Measurements from ENCODE around the gene LRFN2.

Gene LRFN2

DNA sequence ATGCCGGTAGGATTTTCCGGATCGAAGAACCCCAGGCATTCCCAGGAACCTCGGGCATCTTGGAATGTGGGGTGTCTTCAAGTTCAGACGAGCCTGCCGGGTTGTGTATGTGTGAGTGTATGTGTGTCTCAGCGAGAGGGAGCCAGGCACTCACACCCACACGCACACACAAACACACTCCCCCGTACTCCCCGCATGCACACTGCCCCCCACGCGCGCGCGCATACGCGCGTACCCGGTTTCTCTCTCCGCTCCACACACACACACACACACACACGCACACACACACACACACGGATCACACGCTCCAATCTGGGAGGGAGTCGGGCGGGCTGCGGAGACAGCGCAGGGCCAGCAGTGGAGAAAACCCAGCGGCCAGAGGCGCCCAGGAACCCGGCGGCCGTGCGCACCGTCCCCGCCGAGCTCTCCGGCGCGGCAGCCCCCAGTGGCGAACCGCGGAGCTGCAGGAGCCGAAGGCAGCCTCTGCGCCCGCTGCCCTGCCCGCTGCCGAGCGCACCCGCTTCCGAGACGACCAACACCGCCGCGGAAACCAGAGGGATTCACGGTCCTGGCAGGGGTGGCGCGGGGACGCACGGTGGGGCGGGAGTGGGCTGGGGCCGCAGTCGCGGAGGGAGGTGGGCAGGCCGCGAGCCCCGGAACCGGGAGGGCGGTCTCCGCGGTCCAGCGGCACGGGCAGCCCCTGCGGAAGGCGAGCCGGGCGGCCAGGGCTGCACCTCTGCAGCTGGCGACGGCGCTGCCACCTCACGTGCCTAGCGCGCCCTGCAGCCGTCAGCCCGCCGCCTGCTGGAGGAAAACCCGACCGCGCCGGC lies at the start of gene LRFN2:
Gene LRFN2 (minus strand): TSS at position 125 of the 830 bp plus-strand sequence.
- DNase-seq: peak; percentile 55 to 65

DNA sequence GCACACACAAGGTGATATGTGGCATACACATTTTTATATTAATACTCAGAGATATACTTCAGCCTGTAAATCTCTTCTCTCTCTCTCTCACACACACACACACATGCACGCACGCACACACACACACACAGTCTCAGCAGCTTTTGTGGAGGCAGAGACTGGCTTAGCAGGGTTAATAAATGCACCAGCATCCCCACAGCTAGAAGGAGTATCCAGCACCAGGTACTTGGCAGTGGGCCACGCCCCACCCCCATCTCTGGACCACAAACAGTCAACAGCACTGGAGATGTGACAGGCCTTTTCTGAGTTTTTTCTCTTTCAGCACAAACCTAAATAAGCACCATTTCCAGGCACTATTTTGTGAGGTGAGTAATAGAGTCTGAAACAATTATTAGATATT lies 47.3 kb upstream of the LRFN2 start:
- no peak for DNase-seq

DNA sequence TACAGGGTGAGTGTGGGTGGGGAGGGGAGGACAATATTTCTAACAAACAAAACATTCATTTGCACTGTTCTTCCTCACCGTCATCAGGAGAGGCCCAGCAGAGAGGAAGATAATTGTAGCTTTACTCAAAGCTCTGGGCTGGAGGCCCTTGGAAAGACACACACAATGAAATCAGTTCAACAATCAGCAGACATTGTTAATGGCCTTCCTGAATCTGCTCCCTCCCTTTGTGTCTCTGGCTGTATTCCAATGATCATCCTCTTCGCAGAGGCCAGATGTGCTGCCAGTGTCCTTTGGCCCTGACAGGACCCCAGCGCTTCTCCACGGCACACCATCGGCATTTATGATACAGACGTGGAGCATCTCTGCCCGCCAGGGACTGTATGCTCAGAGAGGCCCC lies 44.6 kb upstream of the LRFN2 start:
- DNase-seq: no peak

DNA sequence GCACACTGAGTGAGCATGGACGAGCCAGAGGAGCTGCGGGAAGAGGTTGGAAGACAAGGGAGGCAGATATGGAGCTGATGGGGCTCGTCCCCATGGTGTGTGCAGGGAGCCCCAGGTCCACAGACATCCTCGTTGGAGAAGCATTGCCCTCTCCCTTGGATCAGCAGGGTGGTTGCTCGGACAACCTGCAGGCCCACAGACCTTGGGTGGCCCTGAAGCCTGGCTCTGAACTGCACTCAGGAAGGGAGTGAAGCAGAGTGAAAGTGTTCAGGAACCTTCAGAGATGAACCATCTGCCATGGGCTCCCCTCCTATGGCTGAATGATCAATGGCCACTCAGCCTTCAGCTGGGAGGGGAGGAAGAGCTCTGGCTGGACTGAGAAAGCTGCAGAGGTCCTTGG lies 43.3 kb upstream of the LRFN2 start:
- no peak for DNase-seq

DNA sequence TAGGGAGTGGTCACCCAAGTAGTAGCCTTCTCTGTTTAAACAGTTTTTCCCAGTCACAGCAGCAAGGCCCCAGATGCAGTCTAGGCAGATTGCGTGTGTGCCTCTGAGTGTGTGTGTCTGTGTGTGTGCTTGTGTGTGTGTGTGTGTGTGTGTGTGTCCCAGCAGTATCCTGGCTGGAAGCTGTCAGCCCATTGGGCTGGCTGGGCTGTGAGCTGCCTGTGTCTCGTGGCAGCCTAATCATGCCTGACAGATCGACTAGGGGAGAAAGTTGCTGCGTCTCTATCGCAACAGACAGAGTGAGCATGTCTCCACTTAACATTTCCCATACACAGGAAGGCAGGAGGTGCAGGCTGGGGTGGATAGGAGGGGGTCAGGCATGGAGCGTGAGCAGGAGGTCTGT lies 42.9 kb upstream of the LRFN2 start:
- DNase-seq: no peak

DNA sequence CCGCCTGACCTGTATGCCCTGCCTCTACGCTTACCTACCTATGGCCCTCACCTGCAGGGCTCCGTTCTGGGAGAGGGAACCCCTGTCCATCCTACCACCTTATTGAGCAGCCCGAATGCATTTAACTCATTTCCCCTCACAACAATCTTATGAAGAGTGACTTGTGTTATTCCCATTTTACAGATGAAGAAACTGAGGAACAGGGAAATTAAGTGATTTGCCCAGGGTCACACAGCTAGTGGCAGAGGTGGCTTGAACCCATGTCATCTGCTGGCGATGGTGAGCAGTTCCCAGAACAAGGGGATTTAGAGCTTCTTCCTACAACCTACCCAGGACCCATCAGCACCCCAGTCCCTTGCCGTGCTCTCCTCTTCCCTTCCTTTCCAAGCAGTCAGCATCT lies 42.3 kb upstream of the LRFN2 start:
- no peak for DNase-seq

DNA sequence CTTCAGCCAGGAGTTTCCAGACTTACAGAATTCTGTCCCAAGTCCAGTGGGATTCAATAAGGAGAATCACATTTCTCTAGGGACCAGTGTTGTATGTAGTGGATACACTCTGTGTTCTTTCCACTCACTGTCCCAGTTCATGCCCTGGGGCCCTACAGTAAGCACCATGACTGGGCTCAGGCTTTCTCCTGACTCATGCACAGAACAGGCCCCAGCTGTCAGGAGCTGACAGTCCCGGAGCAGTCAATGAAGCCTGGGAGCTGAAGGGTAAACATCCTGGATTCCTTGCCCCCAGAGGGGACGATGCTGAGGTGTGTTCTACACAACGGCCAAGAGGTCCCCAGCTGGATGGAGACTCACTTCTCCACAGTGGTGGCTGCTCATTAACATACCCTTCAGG lies 40.2 kb upstream of the LRFN2 start:
- no peak for DNase-seq

DNA sequence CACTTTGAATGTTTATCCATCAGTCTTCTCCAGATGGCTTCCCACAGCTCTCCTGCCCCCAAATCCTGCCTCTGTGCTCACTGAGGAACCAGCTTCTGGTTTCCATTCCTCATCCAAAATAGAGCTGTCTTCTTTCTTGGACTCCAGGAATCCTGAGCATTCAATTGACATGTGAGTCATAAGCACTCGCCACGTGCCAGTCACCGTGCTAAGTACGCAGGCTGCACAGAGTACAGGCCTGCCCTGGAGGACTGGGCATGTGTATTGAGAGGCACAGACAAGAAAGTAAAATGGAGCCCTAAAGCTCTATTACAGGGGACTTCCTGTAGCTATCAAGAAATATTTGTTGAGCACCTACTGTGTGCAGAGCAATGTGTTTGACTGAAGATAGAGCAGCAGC lies 39.7 kb upstream of the LRFN2 start:
- DNase-seq: no peak

DNA sequence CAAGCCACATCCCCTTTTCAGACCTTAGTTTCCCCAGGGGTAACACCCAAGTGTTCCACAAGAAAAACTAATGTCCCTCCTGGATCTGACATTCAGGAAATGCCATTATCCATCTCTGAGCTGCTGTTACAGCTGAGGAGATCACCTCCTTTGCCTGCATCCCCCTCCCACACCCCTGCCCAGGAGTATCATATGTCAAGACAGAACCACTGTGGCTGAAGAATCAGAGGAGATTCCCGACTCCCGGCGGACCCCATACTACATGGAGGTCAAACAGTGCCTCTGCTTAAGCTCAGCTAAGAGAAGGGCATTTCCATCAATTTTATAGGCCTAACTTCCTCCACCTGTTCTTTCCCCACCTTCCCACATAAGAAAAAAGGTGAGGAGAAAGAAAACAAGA lies 36.8 kb upstream of the LRFN2 start:
- DNase-seq: no peak

DNA sequence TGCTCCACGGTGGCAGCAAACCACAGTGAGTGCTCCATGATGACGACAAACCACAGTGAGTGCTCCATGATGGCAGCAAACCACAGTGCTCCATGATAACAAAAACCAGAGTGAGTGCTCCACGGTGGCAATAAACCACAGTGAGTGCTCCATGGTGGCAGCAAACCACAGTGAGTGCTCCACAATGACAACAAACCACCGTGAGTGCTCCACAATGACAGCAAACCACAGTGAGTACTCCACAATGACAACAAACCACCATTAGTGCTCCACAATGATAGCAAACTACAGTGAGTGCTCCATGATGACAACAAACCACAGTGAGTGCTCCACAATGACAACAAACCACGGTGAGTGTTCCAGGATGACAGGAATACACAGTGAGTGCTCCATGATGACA lies 36.0 kb upstream of the LRFN2 start:
- DNase-seq: no peak

DNA sequence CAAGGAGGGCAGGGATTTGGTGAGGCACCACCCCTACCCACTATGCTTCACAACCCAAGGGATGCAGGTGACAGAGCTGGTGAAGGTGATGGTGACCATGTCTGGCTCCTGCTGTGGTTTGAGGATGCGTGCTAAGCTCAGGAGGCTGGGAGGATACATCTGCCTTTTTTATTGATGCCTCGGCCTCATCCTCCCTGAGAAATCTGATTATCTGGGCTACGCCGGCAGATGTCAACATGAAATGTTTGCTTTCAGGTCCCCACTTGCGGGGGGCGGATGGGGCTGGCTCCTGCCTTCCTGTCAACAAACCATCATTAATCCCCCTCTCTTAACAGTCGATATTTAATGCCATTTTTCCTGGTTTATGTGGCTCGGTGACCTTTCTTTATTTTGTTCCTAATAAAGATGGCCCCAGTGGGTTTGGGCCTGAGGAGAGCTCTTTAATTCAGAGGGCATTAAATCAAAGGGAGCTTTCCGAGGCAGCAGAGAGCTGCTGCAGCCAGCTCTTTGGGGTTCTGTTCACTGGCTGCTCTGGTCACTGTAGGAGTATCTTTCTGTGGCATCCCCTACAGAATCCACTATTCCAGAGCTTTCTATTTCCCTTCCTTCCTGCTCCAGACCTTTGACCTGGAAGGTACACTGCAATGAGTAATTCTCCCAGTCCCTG lies 33.5 kb upstream of the LRFN2 start:
- DNase-seq: no peak

DNA sequence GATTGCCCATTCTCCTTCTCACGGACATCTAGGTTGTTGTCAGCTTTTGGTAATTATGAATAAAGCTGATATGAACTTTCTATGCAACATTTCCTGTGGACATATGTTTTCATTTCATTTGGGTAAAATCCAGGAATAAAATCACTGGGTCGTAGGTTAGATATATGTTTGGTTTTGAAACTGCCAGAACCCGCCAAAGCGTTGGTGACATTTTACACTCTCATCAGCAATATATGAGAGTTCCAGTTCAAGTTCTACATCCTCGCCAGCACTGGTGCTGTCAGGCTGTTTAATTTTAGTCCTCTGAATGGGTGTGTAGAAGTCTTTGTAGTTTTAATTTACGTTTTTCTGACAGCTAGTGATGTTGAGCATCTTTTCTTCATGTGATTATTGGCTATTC lies 27.5 kb upstream of the LRFN2 start:
- DNase-seq: no peak

DNA sequence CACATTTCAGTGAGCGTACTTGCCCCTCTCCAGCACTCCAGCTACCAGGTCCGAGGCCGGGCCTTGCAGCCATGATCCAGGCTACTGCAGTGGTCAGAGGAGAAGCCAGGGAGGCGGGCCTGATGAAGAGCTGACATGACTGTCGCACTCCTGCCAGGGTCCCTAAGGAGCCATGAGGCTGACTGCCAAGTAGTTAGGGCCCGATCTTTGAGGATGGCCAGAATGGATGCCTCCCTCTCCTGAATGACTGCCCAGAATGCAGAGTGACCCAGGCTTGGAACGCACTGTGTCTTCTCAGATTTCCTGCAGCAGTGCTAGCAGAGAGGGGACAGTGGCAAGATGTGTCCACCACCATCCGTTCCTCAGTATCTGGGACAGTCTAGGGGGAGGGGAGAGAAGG lies 24.7 kb upstream of the LRFN2 start:
- no peak for DNase-seq

DNA sequence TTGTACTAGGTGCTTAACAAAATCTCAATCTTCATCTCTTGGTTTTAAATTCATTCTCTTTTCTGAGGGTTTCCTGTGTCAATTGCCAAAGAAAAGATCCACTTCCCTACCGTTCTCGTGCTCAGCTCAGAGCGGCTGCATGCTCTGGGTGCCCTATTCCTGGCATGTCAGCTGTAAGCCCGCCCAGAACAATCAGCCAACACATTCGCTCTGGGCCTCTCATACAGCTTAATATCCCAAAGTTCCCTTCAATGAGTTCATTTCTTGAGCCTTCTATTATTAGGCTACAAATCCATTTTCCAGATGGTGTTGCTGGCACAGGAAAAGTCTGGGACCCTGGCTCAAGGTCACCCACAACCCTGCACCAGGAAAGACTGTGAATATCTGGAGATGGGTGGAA lies 24.3 kb upstream of the LRFN2 start:
- DNase-seq: no peak

DNA sequence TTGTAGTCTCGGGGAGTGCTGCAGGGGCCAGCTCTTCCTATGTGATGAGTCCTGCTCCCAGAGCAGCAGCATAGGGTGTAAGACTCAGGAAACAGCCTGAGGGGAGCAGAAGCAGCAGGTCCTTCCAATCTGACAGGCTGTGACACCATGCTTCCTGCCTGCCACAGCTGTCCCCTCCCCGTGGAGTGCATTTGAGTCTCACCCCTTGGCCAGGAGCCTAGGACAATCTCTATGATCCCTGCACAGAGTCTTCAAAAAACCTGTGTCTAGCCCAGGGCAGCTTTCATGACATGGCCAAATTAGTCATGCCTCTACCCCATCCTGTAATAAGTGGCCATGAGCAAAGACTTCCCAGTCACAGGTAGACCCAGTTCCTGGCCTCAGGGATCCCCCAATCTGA lies 23.1 kb upstream of the LRFN2 start:
- DNase-seq: no peak

DNA sequence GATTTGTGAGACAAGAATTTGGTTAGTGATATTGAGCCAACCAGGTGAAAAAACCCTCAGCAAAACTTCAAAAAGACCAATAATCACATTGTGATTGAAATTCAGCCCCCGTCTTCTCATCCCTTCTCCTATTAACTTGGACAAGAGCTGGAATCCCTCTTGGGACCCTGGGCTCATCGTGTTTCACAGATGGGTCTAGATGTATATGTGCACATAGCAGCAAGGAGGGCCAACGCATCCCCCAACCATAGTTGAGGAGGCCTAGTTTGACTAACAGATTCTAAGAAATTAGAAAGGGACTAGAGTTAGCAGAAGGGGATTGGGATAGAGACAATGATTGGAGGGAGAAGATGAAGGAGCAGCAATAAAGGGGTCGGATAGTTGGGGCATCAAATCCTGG lies 19.8 kb upstream of the LRFN2 start:
- no peak for DNase-seq

DNA sequence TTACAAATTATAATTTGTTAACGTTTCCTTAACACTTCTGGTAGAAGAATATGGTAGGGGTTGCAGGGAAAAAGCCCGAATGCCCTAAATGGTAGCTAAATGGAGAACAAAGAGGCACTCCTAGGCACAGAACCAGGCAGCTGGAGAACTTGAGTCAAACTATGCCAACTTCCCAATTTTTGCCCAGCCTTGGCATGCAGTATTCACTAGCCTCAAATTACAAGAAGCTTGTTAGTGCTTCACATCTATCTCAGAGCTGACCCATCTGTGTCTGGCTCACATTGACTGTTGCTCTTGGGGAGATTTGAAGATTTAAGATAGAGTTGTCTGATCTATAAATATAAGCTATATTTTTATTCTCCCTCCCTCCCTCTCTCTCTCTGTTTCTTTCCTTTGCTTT lies 19.4 kb upstream of the LRFN2 start:
- DNase-seq: no peak

DNA sequence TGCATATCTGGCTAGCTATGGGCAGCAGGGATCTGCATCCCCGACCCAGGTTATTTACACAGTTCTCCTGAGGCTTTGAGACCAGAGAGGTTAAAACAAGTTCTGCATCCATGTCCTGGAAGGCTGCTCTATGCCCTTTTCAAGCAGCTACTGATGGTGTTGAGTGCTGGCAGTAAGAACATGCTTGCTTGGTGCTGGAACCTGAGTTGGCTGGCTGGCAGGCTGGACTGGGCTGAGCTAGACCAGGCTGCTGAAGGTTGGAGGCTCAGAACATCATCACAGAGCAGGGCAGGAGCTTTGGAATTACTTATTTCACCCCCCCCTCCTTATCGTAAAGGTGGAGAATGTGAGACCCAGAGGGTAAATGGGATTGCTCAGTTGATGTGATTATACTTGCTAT lies 16.9 kb upstream of the LRFN2 start:
- DNase-seq: no peak

DNA sequence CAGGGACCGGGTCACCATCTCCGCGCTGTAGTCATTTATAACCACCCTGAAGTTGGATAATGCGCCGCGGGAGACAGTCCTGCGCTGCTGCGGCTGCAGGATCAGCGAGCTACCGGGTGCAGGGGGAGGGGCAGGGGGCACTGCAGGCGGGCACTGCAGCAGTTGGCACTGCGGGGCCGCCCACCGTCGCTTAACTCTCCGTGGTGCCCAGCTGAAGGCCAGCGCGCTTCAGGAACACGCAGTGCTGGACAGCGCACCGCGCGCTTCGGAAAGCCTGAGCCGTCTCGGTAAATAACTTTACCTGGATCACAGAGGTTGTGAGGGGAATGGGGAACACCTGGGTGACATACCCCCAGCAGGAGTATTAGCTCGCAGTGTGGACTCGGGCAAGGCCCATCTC lies 12.4 kb upstream of the LRFN2 start:
- no peak for DNase-seq

DNA sequence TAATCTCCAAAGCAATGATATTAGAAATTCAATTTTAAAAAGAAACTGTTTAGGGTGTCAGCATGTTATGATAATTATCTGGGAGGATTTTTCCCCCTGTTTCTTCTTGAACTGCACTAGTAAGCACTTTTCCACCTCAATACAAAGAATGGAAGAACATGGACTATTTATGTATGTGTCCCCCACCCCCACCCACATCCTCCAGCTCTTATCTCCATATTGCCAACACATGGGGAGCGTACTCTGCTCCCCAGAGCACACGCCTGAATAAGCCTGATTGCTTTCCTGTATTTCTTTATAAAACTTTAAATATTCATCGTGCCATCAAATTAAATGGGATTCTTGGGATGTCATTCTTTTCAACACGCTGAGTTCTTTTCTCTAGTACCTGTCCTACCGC lies 11.4 kb upstream of the LRFN2 start:
- no peak for DNase-seq

DNA sequence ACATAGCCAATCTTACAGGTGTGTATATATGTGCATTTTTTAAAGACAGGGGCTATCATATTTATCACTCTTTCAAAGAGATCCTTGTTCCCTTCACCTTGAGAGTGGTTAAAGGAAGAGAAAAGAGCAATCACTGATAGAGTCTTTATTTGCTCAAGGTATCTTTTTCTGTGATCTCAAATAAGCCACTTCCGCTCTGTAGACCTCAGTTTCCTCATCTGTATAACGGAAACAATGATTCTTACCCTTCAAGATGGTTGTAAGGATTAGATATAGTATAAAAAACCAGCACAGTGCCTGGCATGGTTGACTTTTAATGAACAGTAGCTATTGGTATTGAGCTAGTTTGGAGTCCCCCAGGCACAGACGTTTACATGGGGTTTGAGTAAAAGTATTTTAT lies 10.1 kb upstream of the LRFN2 start:
- no peak for DNase-seq

DNA sequence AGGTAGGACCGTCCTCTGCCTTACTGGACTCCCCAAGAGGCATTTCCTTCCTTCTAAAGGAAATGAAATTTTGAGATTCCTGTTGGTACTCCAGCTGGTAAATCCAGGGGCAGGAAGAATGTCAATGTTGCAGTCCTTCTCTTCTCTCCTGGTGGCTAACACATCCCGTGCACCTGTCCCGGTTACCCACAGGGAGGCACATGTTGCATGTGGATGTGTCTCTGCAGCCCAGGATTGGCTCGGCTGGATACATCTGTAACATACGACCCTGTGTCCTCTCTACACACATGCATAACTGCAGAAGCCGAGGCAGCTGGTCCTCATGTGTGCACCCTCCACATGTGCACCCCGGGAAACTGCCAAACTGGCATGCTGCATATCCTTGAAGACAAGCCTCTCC lies 1.3 kb upstream of the LRFN2 start:
- DNase-seq: no peak

DNA sequence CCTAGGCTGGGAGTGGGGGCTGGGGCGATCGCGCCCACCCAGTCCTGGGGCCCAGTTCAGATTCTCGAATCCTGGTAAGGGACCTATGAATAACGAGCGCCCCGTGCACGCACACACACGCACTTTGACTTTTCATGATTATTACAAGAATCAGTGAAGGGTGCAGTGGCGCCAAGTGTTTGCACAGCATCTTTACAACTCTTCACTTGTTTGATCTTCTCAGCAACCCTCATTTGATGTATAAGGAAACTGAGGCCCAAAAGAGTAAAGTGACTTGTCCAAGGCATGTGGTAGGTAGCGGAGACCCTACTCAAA lies 863 bp upstream of the LRFN2 start:
- no peak for DNase-seq

DNA sequence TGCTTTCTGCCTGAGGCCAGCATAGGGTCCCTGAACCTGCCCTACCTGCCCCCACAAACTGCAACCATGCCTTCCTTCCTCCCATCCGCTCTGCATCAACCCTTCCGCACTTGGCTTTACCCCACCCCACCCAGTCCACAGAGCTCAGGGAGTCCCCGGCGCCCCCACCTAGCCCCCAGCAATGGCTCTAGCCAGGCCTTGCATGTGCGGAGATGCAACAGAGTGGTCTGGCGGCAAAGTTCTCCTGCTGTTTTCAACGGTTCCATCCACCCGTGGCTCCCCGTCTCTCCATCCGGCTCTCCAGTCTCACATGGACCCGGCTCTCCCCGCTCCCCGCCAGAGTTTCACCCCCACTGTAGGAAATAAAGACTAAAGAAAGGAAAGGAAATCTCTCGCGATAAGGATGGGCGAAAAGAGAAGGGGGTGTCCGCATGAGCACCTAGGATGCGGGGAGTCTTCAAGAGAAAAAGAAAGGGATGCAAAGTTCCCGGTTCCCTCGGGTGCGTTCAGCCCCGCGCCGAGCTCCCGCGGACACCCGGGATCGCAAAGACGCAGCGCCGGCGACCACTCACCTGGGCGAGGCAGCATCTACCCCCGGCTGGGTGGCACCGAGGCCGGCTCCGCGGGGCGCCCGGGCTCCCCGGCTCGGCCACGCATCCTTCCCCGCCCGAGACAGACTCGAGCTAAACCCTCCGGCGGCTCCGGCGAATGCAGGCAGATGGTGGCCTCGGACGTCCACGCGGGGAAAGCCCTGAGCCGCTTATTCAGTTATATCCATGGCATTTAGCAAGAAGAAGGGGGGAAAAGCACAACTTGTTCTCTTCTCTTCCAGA lies 579 bp downstream of the LRFN2 start:
- no peak for DNase-seq
